Panc1 (cell line): ENCODE results near the gene FZD2.
"Not testable (repeated sequence)": the region's sequence is repeated elsewhere in the genome, so short reads cannot be mapped to it uniquely, and the experiment has no call there.

ENCODE experiments used
- CTCF ChIP-seq: fragments of 450-650 bp; IDR thresholded peaks from 2 replicates; pipeline ENCODE4 v1.5.1; 2017; ENCODE audit warnings: mild to moderate bottlenecking
- TCF7L2 ChIP-seq: IDR thresholded peaks from 2 replicates; pipeline ENCODE4 v1.6.1; 2011; ENCODE audit warnings: mild to moderate bottlenecking, low read depth, low read length, inconsistent platforms

- not testable (repeated sequence) for TF ChIP-seq CTCF, TCF7L2
Measured at GRCh38 chr17:44590072-44590462, 32.8 kb downstream of the FZD2 start.
